Stimulated activated CD4-positive, alpha-beta T cell treated with anti-CD3 and anti-CD28 coated beads, Interleukin-12 subunit alpha, Interleukin-12 subunit beta, amount 100 ng/mL, for 48 hours (primary cell): Measurements from ENCODE around the gene PCDHB16.
"Not testable (repeated sequence)": the region's sequence is repeated elsewhere in the genome, so short reads cannot be mapped to it uniquely, and the experiment has no call there.

Experiments
- DNase-seq, 3 donors: peaks; one replicate each; pipeline ENCODE4 v3.0.0-alpha.2; 2020; ENCODE audit warnings: low read depth in 2 of 3, low spot score in 1 of 3

PCDHB16 gene

DNA sequence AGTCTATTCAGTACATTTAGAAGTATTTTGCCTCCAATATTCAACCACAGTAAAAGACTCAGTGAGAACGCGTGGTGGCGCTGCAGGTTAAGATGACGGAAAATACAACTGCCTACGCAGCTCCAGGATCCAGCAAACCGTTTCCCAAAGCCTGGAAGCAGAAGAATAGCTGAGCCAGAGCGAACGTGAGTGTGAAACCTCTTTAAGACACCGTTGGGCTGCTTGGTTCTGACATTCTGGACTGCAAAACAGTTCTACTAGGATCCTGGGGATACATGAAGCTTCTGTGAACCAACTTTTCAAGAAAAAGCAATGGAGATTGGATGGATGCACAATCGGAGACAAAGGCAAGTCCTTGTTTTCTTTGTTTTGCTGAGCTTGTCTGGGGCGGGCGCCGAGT lies at the start of gene PCDHB16:
Gene PCDHB16 (plus strand): TSS at position 140 of the 400 bp plus-strand sequence. CDS start 173 bp downstream, at position 313.
- DNase-seq, result no peak

DNA sequence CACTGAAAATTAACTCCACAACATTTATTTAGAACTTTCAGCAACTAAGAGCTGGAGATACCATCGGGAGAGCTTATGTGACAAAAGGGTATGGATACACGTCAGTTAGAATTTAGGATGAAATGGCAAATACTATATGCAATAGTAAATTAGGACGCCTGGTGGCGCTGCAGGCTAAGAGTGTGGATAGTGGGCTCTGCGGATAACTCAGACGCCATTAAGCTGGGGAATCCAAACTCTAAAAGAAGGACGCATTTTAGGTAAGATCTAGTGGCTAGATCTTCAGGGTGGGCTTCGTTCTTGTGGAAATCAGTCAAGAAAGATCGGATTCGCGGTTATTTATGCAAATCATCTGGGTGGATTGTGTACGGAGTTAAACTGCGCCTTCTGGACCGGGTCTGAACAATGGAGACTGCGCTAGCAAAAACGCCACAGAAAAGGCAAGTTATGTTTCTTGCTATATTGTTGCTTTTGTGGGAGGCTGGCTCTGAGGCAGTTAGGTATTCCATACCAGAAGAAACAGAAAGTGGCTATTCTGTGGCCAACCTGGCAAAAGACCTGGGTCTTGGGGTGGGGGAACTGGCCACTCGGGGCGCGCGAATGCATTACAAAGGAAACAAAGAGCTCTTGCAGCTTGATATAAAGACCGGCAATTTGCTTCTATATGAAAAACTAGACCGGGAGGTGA lies 47.0 kb upstream of the PCDHB16 start, which contains the start of gene PCDHB5:
Gene PCDHB5 (plus strand): TSS at position 177 of the 688 bp plus-strand sequence. CDS start 229 bp downstream, at position 406.
- no peak for DNase-seq

DNA sequence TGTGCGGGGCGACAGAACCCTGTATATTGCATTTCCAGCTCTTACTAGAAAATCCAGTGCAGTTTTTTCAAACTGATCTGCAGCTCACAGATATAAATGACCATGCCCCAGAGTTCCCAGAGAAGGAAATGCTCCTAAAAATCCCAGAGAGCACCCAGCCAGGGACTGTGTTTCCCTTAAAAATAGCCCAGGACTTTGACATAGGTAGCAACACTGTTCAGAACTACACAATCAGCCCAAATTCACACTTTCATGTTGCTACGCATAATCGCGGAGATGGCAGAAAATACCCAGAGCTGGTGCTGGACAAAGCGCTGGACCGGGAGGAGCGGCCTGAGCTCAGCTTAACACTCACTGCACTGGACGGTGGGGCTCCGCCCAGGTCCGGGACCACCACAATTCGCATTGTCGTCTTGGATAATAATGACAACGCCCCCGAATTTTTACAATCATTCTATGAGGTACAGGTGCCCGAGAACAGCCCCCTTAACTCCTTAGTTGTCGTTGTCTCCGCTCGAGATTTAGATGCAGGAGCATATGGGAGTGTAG lies 46.4 kb upstream of the PCDHB16 start:
- DNase-seq, result no peak

DNA sequence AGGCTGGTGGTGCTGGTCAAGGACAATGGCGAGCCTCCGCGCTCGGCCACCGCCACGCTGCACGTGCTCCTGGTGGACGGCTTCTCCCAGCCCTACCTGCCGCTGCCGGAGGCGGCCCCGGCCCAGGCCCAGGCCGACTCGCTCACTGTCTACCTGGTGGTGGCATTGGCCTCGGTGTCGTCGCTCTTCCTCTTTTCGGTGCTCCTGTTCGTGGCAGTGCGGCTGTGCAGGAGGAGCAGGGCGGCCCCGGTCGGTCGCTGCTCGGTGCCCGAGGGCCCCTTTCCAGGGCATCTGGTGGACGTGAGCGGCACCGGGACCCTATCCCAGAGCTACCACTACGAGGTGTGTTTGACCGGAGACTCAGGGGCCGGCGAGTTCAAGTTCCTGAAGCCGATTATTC lies 44.8 kb upstream of the PCDHB16 start:
- not testable (repeated sequence) for DNase-seq

DNA sequence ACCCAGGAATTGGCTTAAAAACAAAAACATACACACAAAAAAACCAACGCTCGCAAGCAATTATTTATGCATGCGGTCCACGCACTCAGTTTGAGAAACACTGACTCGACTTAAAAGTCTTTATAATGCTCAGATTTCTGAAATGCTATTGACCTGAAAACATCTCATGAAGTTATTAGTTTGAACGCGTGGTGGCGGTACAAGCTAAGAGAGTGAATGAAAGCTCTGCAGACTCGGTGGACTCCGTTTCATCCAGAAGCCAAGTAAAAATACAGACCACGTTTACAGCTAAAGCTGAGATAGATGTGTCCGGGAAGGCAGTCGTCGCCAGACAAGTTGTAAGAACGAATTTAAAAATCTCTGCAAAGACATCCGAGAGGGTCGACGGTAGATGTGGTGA lies 32.4 kb upstream of the PCDHB16 start, which contains the start of gene PCDHB6:
Gene PCDHB6 (plus strand): TSS at position 246 of the 400 bp plus-strand sequence. CDS start 201 bp downstream, outside the sequence.
- no peak for DNase-seq

DNA sequence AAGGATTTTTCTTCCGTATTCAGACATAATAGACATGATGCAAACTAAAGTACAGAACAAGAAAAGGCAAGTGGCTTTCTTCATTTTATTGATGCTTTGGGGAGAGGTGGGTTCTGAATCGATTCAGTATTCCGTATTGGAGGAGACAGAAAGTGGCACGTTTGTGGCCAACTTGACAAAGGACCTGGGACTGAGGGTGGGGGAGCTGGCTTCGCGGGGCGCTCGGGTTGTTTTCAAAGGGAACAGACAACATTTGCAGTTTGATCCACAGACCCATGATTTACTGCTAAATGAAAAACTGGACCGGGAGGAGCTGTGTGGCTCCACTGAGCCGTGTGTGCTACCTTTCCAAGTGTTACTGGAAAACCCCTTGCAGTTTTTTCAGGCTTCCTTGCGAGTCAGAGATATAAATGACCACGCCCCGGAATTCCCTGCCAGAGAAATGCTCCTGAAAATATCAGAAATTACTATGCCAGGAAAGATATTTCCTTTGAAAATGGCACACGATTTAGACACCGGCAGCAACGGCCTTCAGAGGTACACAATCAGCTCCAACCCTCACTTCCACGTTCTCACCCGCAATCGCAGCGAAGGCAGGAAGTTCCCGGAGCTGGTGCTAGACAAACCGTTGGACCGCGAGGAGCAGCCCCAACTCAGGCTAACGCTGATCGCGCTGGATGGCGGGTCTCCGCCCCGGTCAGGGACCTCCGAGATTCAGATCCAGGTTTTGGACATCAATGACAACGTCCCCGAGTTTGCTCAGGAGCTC lies 31.8 kb upstream of the PCDHB16 start:
- no peak for DNase-seq

DNA sequence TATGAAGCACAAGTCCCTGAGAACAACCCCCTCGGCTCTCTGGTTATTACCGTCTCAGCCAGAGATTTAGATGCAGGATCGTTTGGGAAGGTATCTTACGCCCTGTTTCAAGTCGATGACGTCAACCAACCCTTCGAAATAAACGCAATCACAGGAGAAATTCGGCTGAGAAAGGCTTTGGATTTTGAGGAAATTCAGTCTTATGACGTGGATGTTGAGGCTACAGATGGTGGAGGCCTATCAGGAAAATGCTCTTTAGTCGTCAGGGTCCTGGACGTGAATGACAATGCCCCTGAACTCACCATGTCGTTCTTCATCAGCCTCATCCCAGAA lies 31.2 kb upstream of the PCDHB16 start:
- DNase-seq, result no peak

DNA sequence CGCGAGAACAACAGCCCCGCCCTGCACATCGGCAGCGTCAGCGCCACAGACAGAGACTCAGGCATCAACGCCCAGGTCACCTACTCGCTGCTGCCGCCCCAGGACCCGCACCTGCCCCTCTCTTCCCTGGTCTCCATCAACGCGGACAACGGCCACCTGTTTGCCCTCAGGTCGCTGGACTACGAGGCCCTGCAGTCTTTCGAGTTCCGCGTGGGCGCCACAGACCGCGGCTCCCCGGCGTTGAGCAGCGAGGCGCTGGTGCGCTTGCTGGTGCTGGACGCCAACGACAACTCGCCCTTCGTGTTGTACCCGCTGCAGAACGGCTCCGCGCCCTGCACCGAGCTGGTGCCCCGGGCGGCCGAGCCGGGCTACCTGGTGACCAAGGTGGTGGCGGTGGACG lies 30.6 kb upstream of the PCDHB16 start:
- DNase-seq, result not testable (repeated sequence)

DNA sequence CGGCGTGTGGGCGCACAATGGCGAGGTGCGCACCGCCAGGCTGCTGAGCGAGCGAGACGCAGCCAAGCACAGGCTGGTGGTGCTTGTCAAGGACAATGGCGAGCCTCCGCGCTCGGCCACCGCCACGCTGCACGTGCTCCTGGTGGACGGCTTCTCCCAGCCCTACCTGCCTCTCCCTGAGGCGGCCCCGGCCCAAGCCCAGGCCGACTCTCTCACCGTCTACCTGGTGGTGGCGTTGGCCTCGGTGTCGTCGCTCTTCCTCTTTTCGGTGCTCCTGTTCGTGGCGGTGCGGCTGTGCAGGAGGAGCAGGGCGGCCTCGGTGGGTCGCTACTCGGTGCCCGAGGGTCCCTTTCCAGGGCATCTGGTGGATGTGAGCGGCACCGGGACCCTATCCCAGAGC lies 30.1 kb upstream of the PCDHB16 start:
- not testable (repeated sequence) for DNase-seq

DNA sequence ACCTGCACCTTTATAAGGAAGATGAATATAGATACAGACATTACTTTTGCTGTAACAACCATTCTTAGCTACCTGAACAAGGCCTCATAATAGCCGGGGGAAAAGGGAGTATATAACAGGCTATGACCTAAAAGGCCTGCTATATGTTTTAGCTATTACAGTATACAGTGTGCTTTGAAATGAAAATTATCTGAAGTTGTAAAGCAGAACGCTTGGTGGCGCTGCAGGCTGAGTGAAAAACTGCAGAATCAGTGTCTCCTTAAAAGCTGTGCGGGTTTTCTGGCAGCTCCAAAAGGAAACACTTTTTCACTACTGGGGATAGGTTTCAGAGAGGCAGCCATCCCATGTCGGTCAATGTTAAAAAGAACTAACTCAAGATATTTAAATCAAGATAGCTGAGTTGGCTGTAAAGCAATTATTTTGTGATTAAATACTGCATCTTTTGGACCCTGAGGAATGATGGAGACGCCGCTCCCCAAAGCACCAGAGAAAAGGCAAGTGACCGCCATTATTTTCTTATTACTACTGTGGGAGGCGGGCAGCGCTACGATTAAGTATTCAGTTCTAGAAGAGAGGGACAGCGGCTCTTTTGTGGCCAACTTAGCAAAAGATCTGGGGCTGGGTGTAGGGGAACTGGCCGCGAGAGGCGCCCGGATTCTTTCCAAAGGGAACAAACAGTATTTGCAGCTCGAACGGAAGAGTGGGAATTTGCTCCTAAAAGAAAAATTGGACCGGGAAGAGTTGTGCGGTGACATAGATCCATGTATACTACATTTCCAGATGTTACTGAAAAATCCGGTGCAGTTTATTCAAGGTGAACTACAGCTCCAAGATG lies 26.4 kb upstream of the PCDHB16 start:
- DNase-seq, result no peak

DNA sequence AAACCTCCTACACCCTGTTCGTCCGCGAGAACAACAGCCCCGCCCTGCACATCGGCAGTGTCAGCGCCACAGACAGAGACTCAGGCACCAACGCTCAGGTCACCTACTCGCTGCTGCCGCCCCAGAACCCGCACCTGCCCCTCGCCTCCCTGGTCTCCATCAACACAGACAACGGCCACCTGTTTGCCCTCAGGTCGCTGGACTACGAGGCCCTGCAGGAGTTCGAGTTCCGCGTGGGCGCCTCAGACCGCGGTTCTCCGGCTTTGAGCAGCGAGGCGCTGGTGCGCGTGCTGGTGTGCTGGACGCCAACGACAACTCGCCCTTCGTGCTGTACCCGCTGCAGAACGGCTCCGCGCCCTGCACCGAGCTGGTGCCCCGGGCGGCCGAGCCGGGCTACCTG lies 24.8 kb upstream of the PCDHB16 start:
- not testable (repeated sequence) for DNase-seq

DNA sequence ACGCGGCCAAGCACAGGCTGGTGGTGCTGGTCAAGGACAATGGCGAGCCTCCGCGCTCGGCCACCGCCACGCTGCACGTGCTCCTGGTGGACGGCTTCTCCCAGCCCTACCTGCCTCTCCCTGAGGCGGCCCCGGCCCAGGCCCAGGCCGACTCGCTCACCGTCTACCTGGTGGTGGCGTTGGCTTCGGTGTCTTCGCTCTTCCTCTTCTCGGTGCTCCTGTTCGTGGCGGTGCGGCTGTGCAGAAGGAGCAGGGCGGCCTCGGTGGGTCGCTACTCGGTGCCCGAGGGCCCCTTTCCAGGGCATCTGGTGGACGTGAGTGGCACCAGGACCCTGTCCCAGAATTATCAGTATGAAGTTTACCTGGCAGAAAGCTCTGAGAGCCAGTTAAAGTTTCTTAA lies 24.3 kb upstream of the PCDHB16 start:
- not testable (repeated sequence) for DNase-seq

DNA sequence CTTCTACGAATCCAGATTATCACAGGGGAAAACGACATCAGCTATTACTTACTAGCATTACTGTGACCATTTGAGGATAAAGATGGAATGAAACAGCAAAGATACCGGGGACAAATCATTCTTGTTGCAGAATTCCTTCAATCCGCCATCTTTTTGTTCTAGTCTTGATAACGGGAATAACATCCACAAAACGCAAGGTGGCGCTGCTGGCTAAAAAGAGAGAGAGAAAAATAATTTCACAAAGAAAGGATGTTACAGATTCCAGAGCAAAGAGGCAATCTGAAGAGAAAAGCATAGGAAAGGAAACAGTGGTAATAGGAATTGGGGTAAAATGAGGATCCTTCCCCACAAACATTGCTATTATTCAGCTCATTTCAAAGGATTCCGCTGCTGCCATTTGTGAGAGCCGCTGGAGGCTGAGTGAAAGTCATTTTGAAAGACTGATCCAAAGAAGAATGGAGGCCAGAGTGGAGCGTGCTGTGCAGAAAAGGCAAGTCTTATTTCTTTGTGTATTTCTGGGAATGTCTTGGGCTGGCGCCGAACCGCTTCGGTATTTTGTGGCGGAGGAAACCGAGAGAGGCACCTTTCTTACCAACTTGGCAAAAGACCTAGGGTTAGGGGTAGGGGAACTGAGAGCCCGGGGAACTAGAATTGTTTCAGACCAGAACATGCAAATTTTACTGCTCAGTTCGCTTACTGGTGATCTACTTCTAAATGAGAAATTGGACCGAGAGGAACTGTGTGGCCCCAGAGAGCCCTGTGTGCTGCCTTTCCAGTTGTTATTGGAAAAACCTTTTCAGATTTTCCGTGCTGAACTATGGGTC lies 9.6 kb upstream of the PCDHB16 start, which contains the start of gene PCDHB7:
Gene PCDHB7 (plus strand): TSS at position 264 of the 824 bp plus-strand sequence. CDS start 192 bp downstream, at position 456.
- no peak for DNase-seq

DNA sequence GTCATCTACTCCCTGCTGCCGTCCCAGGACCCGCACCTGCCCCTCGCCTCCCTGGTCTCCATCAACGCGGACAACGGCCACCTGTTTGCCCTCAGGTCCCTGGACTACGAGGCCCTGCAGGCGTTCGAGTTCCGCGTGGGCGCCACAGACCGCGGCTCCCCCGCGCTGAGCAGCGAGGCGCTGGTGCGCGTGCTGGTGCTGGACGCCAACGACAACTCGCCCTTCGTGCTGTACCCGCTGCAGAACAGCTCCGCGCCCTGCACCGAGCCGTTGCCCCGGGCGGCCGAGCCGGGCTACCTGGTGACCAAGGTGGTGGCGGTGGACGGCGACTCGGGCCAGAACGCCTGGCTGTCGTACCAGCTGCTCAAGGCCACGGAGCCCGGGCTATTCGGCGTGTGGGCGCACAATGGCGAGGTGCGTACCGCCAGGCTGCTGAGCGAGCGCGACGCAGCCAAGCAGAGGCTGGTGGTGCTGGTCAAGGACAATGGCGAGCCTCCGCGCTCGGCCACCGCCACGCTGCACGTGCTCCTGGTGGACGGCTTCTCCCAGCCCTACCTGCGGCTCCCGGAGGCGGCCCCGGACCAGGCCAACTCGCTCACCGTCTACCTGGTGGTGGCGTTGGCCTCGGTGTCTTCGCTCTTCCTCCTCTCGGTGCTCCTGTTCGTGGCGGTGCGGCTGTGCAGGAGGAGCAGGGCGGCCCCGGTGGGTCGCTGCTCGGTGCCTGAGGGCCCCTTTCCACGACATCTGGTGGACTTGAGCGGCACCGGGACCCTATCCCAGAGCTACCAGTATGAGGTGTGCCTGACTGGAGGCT lies 7.7 kb upstream of the PCDHB16 start:
- not testable (repeated sequence) for DNase-seq

DNA sequence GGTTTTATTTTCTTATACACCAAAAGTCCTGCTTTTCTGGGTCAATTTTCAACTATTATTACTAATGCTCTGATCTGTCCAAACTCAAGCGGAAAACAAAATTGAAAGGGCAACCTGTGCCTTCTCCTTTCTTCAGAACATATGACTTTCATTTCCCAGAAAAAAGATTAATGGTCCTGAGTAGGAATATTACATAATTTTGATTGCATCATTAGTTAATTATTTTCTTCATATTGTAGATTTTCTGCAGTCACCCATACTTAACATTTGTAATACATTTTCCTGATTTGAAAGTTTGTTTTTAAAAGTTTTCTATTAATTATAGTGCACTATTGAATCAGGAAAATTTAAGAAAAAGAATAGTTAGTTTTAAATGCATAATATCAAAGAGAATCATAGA lies 6.3 kb upstream of the PCDHB16 start:
- DNase-seq, result no peak

DNA sequence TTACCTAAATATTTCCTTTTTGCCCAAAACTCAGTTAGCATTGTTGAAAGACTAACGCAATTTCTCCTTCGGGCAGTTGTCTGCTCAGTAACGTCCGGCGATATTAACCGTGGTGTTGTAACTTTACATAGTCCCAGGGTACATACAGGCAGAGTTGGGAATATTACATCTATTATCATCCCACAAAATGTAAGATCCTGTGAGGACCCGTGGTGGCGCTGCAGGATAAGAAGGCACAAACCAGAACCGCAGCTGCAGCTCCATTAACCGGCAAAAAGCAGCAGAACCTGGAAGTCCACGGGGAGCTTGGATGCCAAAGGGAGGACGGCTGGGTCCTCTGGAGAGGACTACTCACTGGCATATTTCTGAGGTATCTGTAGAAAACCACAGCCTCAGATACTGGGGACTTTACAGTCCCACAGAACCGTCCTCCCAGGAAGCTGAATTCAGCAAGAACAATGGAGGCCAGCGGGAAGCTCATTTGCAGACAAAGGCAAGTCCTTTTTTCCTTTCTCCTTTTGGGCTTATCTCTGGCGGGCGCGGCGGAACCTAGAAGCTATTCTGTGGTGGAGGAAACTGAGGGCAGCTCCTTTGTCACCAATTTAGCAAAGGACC lies 4.5 kb upstream of the PCDHB16 start, which contains the start of gene PCDHB8:
Gene PCDHB8 (plus strand): TSS at position 214 of the 615 bp plus-strand sequence. CDS start 245 bp downstream, at position 459.
- DNase-seq, result not testable (repeated sequence)

DNA sequence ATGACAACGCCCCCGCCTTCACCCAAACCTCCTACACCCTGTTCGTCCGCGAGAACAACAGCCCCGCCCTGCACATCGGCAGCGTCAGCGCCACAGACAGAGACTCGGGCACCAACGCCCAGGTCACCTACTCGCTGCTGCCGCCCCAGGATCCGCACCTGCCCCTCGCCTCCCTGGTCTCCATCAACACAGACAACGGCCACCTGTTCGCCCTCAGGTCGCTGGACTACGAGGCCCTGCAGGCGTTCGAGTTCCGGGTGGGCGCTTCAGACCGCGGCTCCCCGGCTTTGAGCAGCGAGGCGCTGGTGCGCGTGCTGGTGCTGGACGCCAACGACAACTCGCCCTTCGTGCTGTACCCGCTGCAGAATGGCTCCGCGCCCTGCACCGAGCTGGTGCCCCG lies 2.8 kb upstream of the PCDHB16 start:
- DNase-seq, result not testable (repeated sequence)

DNA sequence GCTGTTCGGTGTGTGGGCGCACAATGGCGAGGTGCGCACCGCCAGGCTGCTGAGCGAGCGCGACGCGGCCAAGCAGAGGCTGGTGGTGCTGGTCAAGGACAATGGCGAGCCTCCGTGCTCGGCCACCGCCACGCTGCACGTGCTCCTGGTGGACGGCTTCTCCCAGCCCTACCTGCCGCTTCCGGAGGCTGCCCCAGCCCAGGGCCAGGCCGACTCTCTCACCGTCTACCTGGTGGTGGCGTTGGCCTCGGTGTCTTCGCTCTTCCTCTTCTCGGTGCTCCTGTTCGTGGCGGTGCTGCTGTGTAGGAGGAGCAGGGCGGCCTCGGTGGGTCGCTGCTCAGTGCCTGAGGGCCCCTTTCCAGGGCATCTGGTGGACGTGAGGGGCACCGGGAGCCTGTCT lies 2.3 kb upstream of the PCDHB16 start:
- not testable (repeated sequence) for DNase-seq

DNA sequence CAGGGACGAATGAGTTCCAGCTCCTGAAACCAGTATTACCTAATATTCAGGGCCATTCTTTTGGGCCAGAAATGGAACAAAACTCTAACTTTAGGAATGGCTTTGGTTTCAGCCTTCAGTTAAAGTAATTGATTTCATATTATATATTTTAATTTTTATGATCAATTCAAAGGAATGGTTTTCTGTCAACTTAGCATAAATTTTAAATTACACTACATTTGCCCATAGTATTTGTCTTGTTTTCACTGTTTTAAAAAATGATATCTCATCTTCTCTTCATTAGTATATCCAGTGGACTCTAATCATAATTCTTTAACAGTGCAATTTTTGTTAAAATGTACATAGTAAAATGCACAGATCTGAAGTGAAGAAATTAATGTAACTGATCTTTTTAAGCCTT lies 1.9 kb upstream of the PCDHB16 start:
- no peak for DNase-seq
